Activated B cell treated with CpG ODN at 0.5 μM for 24 hours (primary cell): ENCODE results near the gene CSNK2A1. TPM values are rescaled to one million over a fixed set of nuclear protein-coding genes. Genes with fewer than 3 reads are reported as not detected.

Experiments
- ATAC-seq: fragments of 200-7000 bp; cut with Tn5 transposase; one replicate; pipeline ENCODE4 v1.10.0; 2021; ENCODE audit warnings: low read depth, mild to moderate bottlenecking, moderate library complexity
- CTCF ChIA-PET: fragments of 350-600 bp; sonication (Branson Sonifier 250); formaldehyde crosslinking; loops from one replicate; lab custom pipeline; 2021; ENCODE audit warnings: antibody characterized with exemption; lab: Charles Lee
- POLR2A ChIA-PET: fragments of 350-600 bp; sonication (Branson Sonifier 250); formaldehyde crosslinking; loops from one replicate; lab custom pipeline; 2021; ENCODE audit warnings: antibody characterized with exemption; lab: Charles Lee
- DNase-seq: peaks from one replicate; pipeline ENCODE4 v3.0.0; 2022
- H3K27ac Mint-ChIP-seq: one replicate; pipeline ENCODE4 v1.8.0; 2020; ENCODE audit warnings: mixed read lengths
- H3K27me3 Mint-ChIP-seq: one replicate; pipeline ENCODE4 v1.8.0; 2021; ENCODE audit warnings: mixed read lengths
- H3K36me3 Mint-ChIP-seq: one replicate; pipeline ENCODE4 v1.8.0; 2021; ENCODE audit warnings: low read depth, mixed read lengths
- H3K4me1 Mint-ChIP-seq: one replicate; pipeline ENCODE4 v1.8.0; 2021; ENCODE audit warnings: mixed read lengths
- H3K4me3 Mint-ChIP-seq: one replicate; pipeline ENCODE4 v1.8.0; 2020; ENCODE audit warnings: mild to moderate bottlenecking, mixed read lengths
- H3K9me3 Mint-ChIP-seq: one replicate; pipeline ENCODE4 v1.8.0; 2020; ENCODE audit warnings: mixed read lengths
- intact Hi-C: fragments of 100-400 bp; cut with micrococcal nuclease; formaldehyde crosslinking; loops from one replicate; pipeline ENCODE4 v1.15.1; 2024
- total RNA-seq: library from RNA; stranded (reverse); gene quantifications from 2 replicates; pipeline ENCODE4 v1.2.3, GENCODE V29; 2022
- TF ChIP-seq, protein P1 (sequence below): fragments of 200-600 bp; IDR thresholded peaks from one replicate; pipeline ENCODE4 v1.8.0; 2022; ENCODE audit warnings: antibody characterized with exemption, mild to moderate bottlenecking

Gene CSNK2A1
- total RNA-seq, 1 donor from 2014 or later, result 140 TPM

- no peaks in the 10 kb centered on the region for H3K27me3 Mint-ChIP-seq
- TF ChIP-seq, protein P1, sequence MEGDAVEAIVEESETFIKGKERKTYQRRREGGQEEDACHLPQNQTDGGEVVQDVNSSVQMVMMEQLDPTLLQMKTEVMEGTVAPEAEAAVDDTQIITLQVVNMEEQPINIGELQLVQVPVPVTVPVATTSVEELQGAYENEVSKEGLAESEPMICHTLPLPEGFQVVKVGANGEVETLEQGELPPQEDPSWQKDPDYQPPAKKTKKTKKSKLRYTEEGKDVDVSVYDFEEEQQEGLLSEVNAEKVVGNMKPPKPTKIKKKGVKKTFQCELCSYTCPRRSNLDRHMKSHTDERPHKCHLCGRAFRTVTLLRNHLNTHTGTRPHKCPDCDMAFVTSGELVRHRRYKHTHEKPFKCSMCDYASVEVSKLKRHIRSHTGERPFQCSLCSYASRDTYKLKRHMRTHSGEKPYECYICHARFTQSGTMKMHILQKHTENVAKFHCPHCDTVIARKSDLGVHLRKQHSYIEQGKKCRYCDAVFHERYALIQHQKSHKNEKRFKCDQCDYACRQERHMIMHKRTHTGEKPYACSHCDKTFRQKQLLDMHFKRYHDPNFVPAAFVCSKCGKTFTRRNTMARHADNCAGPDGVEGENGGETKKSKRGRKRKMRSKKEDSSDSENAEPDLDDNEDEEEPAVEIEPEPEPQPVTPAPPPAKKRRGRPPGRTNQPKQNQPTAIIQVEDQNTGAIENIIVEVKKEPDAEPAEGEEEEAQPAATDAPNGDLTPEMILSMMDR, result no peak
- DNase-seq (no peak), ATAC-seq (no peak)
- H3K4me1 Mint-ChIP-seq, result peaks cover 18% of the 10 kb centered on the region
- intact Hi-C loops, result no loop called here
- H3K9me3 Mint-ChIP-seq, result peaks cover 12% of the 10 kb centered on the region
- peaks cover 65% of the 10 kb centered on the region for H3K36me3 Mint-ChIP-seq
- no peak overlapping the region for H3K27ac Mint-ChIP-seq
- H3K4me3 Mint-ChIP-seq, result no peak overlapping the region
- POLR2A ChIA-PET, result no interaction called here
- CTCF ChIA-PET, result no interaction called here
Measured at GRCh38 chr20:527571-527886, 16.1 kb downstream of the CSNK2A1 start.

GRCh38 chr20:521860-522259, 21.7 kb downstream of the CSNK2A1 start:
- ChIA-PET POLR2A (no interaction called here), CTCF (no interaction called here)
- no peak overlapping the region for H3K4me3 Mint-ChIP-seq
- ATAC-seq (no peak), DNase-seq (no peak)
- peaks cover 7% of the 10 kb centered on the region for H3K4me1 Mint-ChIP-seq
- peaks cover 69% of the 10 kb centered on the region for H3K36me3 Mint-ChIP-seq
- H3K27ac Mint-ChIP-seq, result no peak overlapping the region
- TF ChIP-seq, protein P1, result no peak
- intact Hi-C loops, result no loop called here
- H3K27me3 Mint-ChIP-seq, result no peaks in the 10 kb centered on the region
- peaks cover 4% of the 10 kb centered on the region for H3K9me3 Mint-ChIP-seq

DNA sequence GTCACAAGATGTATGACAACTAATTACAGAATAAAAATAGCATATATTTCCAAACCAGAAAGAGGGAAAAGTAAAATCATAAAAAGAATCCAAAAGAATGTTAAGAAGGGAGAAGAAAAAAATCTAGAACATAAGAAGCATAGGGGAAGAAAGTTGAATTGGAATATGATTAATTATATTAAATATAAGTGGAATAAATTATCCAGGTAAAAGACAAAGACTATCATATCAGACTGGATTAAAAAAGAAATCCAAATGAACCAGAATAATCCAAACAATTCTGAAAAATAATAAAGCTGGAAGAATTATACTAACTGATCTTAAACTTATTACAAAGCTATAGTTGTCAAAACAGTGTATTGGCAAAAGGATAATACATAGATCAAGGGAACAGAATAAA, 23.6 kb downstream of the CSNK2A1 start:
- peaks cover 22% of the 10 kb centered on the region for H3K4me1 Mint-ChIP-seq
- H3K27me3 Mint-ChIP-seq, result no peaks in the 10 kb centered on the region
- POLR2A ChIA-PET, result no interaction called here
- no peak for DNase-seq
- H3K36me3 Mint-ChIP-seq, result peaks cover 70% of the 10 kb centered on the region
- no peak for ATAC-seq
- H3K4me3 Mint-ChIP-seq, result no peak overlapping the region
- H3K9me3 Mint-ChIP-seq, result peaks cover 2% of the 10 kb centered on the region
- CTCF ChIA-PET, result no interaction called here
- H3K27ac Mint-ChIP-seq, result no peak overlapping the region
- TF ChIP-seq, protein P1, result no peak
- intact Hi-C loops, result no loop called here

- no peaks in the 10 kb centered on the region for H3K27me3 Mint-ChIP-seq
- POLR2A ChIA-PET, result no interaction called here
- TF ChIP-seq, protein P1, result no peak
- H3K4me3 Mint-ChIP-seq, result no peak overlapping the region
- DNase-seq (no peak), ATAC-seq (no peak)
- intact Hi-C loops, result no loop called here
- peaks cover 2% of the 10 kb centered on the region for H3K9me3 Mint-ChIP-seq
- H3K4me1 Mint-ChIP-seq, result peaks cover 48% of the 10 kb centered on the region
- CTCF ChIA-PET, result no interaction called here
- no peak overlapping the region for H3K27ac Mint-ChIP-seq
- H3K36me3 Mint-ChIP-seq, result peaks cover 63% of the 10 kb centered on the region
Measured at GRCh38 chr20:517221-517620, 26.4 kb downstream of the CSNK2A1 start.

GRCh38 chr20:516799-517198, 26.8 kb downstream of the CSNK2A1 start:
- TF ChIP-seq, protein P1, result no peak
- no peak for DNase-seq
- H3K27me3 Mint-ChIP-seq, result no peaks in the 10 kb centered on the region
- H3K9me3 Mint-ChIP-seq, result peaks cover 2% of the 10 kb centered on the region
- peaks cover 52% of the 10 kb centered on the region for H3K4me1 Mint-ChIP-seq
- POLR2A ChIA-PET, result no interaction called here
- no peak for ATAC-seq
- H3K4me3 Mint-ChIP-seq, result no peak overlapping the region
- intact Hi-C loops, result no loop called here
- H3K27ac Mint-ChIP-seq, result no peak overlapping the region
- CTCF ChIA-PET, result no interaction called here
- H3K36me3 Mint-ChIP-seq, result peaks cover 60% of the 10 kb centered on the region
